H4 (cell line): ENCODE measurements around the gene CYP27B1. TPM values are rescaled to one million over a fixed set of nuclear protein-coding genes. Genes with fewer than 3 reads are reported as not detected.
A peak's percentile ranks its signal among the peaks of the same experiment; 100 is the strongest.

Experiments used
- DNase-seq: peaks from one replicate; pipeline ENCODE4 v3.0.0-alpha.2; 2015; ENCODE audit warnings: low spot score
- total RNA-seq: library from RNA; depleted of rRNA; stranded (reverse); fragments of >200 nt; shearing (Covaris generic); gene quantifications from 2 replicates; pipeline ENCODE4 v1.2.3, GENCODE V29; 2014

CYP27B1 gene
- total RNA-seq, 1 experiment from 2014 or later, result 0.48 TPM

- DNase-seq, result no peak
These were observed 997 bp downstream of the CYP27B1 start for GRCh38 chr12:57765698-57766463.

GRCh38 chr12:57765003-57765697 is 1.7 kb downstream of the CYP27B1 start:
- DNase-seq, result no peak

- DNase-seq, result no peak
These were observed 2.2 kb downstream of the CYP27B1 start for GRCh38 chr12:57764662-57765002.

- DNase-seq, result no peak
These were observed 2.8 kb downstream of the CYP27B1 start for GRCh38 chr12:57763881-57764661.

- no peak for DNase-seq
These were observed 4.4 kb downstream of the CYP27B1 start for GRCh38 chr12:57762463-57762862.

GRCh38 chr12:57761391-57761998 is 5.4 kb downstream of the CYP27B1 start:
- DNase-seq, result no peak

GRCh38 chr12:57760347-57760982 is 6.4 kb downstream of the CYP27B1 start:
- no peak for DNase-seq

GRCh38 chr12:57759360-57759980 is 7.4 kb downstream of the CYP27B1 start:
- peak; percentile 39 for DNase-seq

GRCh38 chr12:57758552-57759359 is 8.1 kb downstream of the CYP27B1 start:
- no peak for DNase-seq

GRCh38 chr12:57757771-57758170 is 9.1 kb downstream of the CYP27B1 start:
- DNase-seq, result no peak

- DNase-seq, result no peak
These were observed 10.2 kb downstream of the CYP27B1 start for GRCh38 chr12:57756406-57757341.

- no peak for DNase-seq
These were observed 11.2 kb downstream of the CYP27B1 start for GRCh38 chr12:57755454-57756372.

- DNase-seq, result no peak
These were observed 11.8 kb downstream of the CYP27B1 start for GRCh38 chr12:57755194-57755453.

GRCh38 chr12:57754411-57755193 is 12.3 kb downstream of the CYP27B1 start, which contains the start of gene MARCHF9:
Gene MARCHF9 (plus strand): TSS chr12:57755103. CDS start chr12:57755529, 426 bp downstream.
- peak; percentile 37 for DNase-seq

GRCh38 chr12:57753756-57754337 is 13.0 kb downstream of the CYP27B1 start:
- DNase-seq, result no peak

GRCh38 chr12:57752668-57753000 is 14.2 kb downstream of the CYP27B1 start:
- DNase-seq, result no peak
